Activated CD4-positive, CD25-positive, alpha-beta regulatory T cell treated with anti-CD3 and anti-CD28 coated beads, Interleukin-2, amount 50 U/mL, for 72 hours (primary cell): ENCODE measurements around the gene ADAMTSL5.

Experiments
- DNase-seq: peaks from one replicate; pipeline ENCODE4 v3.0.0; 2021

ADAMTSL5 gene

GRCh38 chr19:1461862-1462261 is 51.0 kb downstream of the ADAMTSL5 start:
- no peak for DNase-seq

- no peak for DNase-seq
Measured at GRCh38 chr19:1460033-1460995, 52.5 kb downstream of the ADAMTSL5 start.

- DNase-seq = no peak
Measured at GRCh38 chr19:1459479-1459878, 53.3 kb downstream of the ADAMTSL5 start.

GRCh38 chr19:1457892-1458291 is 54.9 kb downstream of the ADAMTSL5 start:
- no peak for DNase-seq

GRCh38 chr19:1457031-1457739 is 55.6 kb downstream of the ADAMTSL5 start:
- no peak for DNase-seq

- no peak for DNase-seq
Measured at GRCh38 chr19:1456121-1456900, 56.5 kb downstream of the ADAMTSL5 start.

- DNase-seq = peak; percentile 57
Measured at GRCh38 chr19:1455336-1456120, 57.3 kb downstream of the ADAMTSL5 start.
